ENCODE data around the gene FAXDC2. TPM values are rescaled to one million over a fixed set of nuclear protein-coding genes. Genes with fewer than 3 reads are reported as not detected.

The FAXDC2 gene
- total RNA-seq, 4 donors from 2014 or later: 57.6 to 154 (median 75.8) TPM

DNA sequence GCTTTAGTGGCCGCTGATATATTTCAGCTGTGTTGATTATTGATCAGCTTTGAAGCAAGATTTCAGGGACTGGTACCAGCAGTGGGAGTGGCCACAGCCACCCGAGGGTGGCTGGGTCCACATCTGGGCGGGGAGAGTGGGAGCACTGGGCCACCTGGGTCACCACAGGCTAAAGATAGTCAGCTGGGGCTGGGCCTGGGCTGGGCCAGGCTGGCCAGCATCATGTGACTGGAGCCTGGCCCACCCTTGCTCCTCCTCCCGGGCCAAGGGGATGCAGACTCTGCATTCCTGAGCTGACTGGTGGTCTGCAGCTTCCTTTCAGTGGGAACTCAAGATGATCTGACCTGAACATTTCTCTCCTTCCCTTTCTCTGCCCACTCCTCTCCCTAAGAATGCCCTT is 68.1 kb downstream of the FAXDC2 start:
- Histone ChIP-seq H3K4me3 (no peak overlapping the region), H3K9me3 (no peaks in the 10 kb centered on the region), H3K4me1 (peaks cover 0 to 88% (median 54%) of the 10 kb centered on the region in 4 donors), H3K27ac (peak overlapping the region in 3 of 4 donors; percentile 44 to 61 (median 51)), H3K36me3 (no peaks in the 10 kb centered on the region), H3K27me3 (no peaks in the 10 kb centered on the region)
- TF ChIP-seq, protein P1, sequence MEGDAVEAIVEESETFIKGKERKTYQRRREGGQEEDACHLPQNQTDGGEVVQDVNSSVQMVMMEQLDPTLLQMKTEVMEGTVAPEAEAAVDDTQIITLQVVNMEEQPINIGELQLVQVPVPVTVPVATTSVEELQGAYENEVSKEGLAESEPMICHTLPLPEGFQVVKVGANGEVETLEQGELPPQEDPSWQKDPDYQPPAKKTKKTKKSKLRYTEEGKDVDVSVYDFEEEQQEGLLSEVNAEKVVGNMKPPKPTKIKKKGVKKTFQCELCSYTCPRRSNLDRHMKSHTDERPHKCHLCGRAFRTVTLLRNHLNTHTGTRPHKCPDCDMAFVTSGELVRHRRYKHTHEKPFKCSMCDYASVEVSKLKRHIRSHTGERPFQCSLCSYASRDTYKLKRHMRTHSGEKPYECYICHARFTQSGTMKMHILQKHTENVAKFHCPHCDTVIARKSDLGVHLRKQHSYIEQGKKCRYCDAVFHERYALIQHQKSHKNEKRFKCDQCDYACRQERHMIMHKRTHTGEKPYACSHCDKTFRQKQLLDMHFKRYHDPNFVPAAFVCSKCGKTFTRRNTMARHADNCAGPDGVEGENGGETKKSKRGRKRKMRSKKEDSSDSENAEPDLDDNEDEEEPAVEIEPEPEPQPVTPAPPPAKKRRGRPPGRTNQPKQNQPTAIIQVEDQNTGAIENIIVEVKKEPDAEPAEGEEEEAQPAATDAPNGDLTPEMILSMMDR (IDR thresholded peaks at IDR 0.05): no peak
- TF ChIP-seq POLR2A (IDR thresholded peaks at IDR 0.05) (no peak), EP300 (IDR thresholded peaks at IDR 0.05) (no peak)
- DNase-seq (ENCODE audit: low spot score in 2 of 2): no peak
- 41 to 43% methylated on average over 4 of the region's 4 CpGs for WGBS, 2 donors

DNA sequence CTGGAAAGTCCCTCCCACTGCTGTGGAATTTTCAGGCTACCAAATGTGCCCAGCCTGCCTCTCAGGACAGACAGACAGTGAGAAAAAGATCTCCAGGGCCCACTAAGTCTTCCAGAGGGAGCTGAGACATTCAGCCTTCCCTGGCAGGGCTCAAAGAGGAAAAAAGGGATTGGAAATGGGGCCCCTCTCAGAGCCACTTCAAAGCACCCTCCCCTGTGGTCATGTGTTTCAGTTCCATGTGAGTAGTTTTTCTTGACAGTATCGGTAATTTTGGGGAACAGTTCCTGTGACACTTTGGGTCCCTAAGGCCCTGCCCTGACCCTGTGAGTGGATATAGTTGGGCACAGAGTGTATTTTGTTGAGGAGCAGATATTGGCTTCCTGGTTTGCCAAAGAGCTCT is 70.3 kb downstream of the FAXDC2 start:
- no peaks in the 10 kb centered on the region for H3K27me3 ChIP-seq
- H3K9me3 ChIP-seq: no peaks in the 10 kb centered on the region
- TF ChIP-seq, protein P1 (IDR thresholded peaks at IDR 0.05): no peak
- TF ChIP-seq POLR2A (IDR thresholded peaks at IDR 0.05): no peak
- no peak for TF ChIP-seq EP300 (IDR thresholded peaks at IDR 0.05)
- no peak for DNase-seq (ENCODE audit: low spot score in 2 of 2)
- H3K27ac ChIP-seq: peak overlapping the region in 1 of 4 donors; percentile 10
- no peak overlapping the region for H3K4me3 ChIP-seq
- H3K36me3 ChIP-seq: no peaks in the 10 kb centered on the region
- peaks cover 0 to 84% (median 40%) of the 10 kb centered on the region in 4 donors for H3K4me1 ChIP-seq
- WGBS, 2 donors: 56 to 77% methylated on average over 1 of the region's 1 CpG

GRCh38 chr5:154779105-154779504 is 71.3 kb downstream of the FAXDC2 start:
- TF ChIP-seq EP300 (IDR thresholded peaks at IDR 0.05): no peak
- TF ChIP-seq POLR2A (IDR thresholded peaks at IDR 0.05): no peak
- TF ChIP-seq, protein P1 (IDR thresholded peaks at IDR 0.05): no peak
- WGBS, 2 donors: 79 to 84% methylated on average over 4 of the region's 4 CpGs
- no peaks in the 10 kb centered on the region for H3K9me3 ChIP-seq
- no peak overlapping the region for H3K27ac ChIP-seq
- peaks cover 0 to 83% (median 37%) of the 10 kb centered on the region in 4 donors for H3K4me1 ChIP-seq
- no peak overlapping the region for H3K4me3 ChIP-seq
- H3K36me3 ChIP-seq: no peaks in the 10 kb centered on the region
- DNase-seq (ENCODE audit: low spot score in 2 of 2): no peak
- H3K27me3 ChIP-seq: no peaks in the 10 kb centered on the region

DNA sequence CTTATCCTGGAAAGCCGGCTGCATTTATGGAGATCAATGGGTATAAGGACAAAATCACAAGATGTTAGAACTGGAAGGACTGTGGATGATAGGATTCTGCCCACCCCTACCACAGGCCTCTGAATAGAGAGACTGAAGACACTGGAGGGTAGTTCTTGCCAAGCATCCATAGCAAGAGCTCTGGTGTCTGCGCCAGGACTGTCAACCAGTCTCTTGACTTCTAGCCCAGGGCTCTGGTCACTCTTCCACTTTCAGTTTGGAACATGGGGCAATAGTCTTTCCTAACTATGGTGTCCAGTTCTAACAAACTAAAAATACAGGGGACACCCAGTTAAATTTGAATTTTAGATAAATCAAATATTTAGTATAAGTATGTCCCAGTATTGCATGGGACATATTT is 71.9 kb downstream of the FAXDC2 start:
- Histone ChIP-seq H3K9me3 (no peaks in the 10 kb centered on the region), H3K27me3 (no peaks in the 10 kb centered on the region), H3K4me3 (no peak overlapping the region), H3K27ac (no peak overlapping the region), H3K4me1 (peaks cover 0 to 83% (median 32%) of the 10 kb centered on the region in 4 donors), H3K36me3 (no peaks in the 10 kb centered on the region)
- TF ChIP-seq POLR2A (IDR thresholded peaks at IDR 0.05) (no peak), EP300 (IDR thresholded peaks at IDR 0.05) (no peak)
- TF ChIP-seq, protein P1 (IDR thresholded peaks at IDR 0.05): no peak
- 88 to 95% methylated on average over 2 of the region's 2 CpGs for WGBS, 2 donors
- DNase-seq (ENCODE audit: low spot score in 2 of 2): no peak

DNA sequence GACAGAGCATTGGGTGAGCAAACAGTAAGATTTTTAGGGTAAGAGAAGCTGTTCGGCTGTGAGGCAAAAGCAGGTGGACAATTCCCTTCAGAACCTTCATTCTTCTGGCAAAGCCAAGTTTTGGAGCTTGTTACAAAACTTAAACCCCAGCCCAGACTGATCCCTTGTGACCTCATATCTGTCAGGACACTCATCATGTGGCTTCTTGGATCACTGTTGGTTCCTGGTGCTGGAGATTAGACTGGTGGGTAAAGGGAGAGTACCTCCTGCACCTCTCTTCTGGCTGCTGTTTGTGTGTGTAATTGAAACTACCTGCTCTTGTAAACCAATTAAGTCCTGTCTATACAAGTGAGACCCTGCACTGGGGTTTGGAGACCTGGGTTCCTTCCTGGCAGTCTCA is 74.2 kb downstream of the FAXDC2 start:
- peaks cover 0 to 85% (median 25%) of the 10 kb centered on the region in 4 donors for H3K4me1 ChIP-seq
- TF ChIP-seq EP300 (IDR thresholded peaks at IDR 0.05) (no peak), POLR2A (IDR thresholded peaks at IDR 0.05) (no peak)
- TF ChIP-seq, protein P1 (IDR thresholded peaks at IDR 0.05): no peak
- no peak for DNase-seq (ENCODE audit: low spot score in 2 of 2)
- no peak overlapping the region for H3K27ac ChIP-seq
- H3K27me3 ChIP-seq: no peaks in the 10 kb centered on the region
- WGBS, 2 donors: 69 to 73% methylated on average over 1 of the region's 1 CpG
- H3K9me3 ChIP-seq: no peaks in the 10 kb centered on the region
- H3K4me3 ChIP-seq: no peak overlapping the region
- no peaks in the 10 kb centered on the region for H3K36me3 ChIP-seq
